Spleen (tissue), 7 donors: ENCODE measurements around the gene AMBRA1.
A peak's percentile ranks its signal among the peaks of the same experiment; 100 is the strongest.

Experiments
- POLR2A ChIP-seq, 3 donors: fragments of 450-650 bp; IDR thresholded peaks; one replicate each; pipeline ENCODE4 v1.5.1; 2017; ENCODE audit warnings: antibody characterized with exemption in 3 of 3, mild to moderate bottlenecking in 1 of 3
- TF ChIP-seq, protein P1 (sequence below), 11 experiments: fragments of 200-600 bp in 7 of 11; fragments of 450-650 bp in 4 of 11; sonication (generic) in 4 of 11; IDR thresholded peaks in 8 of 11; conservative IDR thresholded peaks in 3 of 11; 1 replicate in 7 of 11; 2 replicates in 4 of 11; pipeline versions ENCODE4 v1.4.0 to v1.8.0; 2016 to 2021; ENCODE audit warnings: antibody characterized with exemption in 11 of 11, inconsistent platforms in 4 of 11, mild to moderate bottlenecking in 1 of 11
- donor health status: DM: no; HTN: no; CAD: no; lungs with moderate emphysema.
- donor health status: DM: no; HTN: no; CAD: no.
- donor health status: DM: no; HTN: no; CAD: no.

DNA sequence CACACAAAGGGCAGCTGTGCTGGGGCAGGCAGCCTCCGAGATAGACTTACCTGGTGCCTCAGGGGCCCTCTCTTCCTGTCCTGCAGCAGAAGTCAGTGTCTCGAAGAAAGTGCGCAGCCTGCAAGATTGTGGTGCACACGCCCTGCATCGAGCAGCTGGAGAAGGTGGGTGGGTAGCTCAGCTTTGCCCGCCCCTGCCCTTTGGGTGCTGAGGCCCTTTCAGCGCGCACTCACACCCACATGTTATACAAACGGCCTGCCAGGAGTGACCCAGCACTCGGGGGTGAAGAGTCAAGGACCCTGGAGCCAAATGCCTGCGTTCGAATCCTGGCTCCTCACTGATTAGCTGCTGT lies 225.9 kb downstream of the AMBRA1 start:
- TF ChIP-seq, protein P1, sequence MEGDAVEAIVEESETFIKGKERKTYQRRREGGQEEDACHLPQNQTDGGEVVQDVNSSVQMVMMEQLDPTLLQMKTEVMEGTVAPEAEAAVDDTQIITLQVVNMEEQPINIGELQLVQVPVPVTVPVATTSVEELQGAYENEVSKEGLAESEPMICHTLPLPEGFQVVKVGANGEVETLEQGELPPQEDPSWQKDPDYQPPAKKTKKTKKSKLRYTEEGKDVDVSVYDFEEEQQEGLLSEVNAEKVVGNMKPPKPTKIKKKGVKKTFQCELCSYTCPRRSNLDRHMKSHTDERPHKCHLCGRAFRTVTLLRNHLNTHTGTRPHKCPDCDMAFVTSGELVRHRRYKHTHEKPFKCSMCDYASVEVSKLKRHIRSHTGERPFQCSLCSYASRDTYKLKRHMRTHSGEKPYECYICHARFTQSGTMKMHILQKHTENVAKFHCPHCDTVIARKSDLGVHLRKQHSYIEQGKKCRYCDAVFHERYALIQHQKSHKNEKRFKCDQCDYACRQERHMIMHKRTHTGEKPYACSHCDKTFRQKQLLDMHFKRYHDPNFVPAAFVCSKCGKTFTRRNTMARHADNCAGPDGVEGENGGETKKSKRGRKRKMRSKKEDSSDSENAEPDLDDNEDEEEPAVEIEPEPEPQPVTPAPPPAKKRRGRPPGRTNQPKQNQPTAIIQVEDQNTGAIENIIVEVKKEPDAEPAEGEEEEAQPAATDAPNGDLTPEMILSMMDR (IDR thresholded peaks at IDR 0.05 in 8 of 11, conservative IDR thresholded peaks at IDR 0.05 in 3 of 11) = peak in 5 of 11 experiments; percentile 17 to 65 (median 44)
- no peak for TF ChIP-seq POLR2A (IDR thresholded peaks at IDR 0.05)
